ENCODE results near the gene GBA2. TPM values are rescaled to one million over a fixed set of nuclear protein-coding genes. Genes with fewer than 3 reads are reported as not detected.

The GBA2 gene
- total and polyA plus RNA-seq, 8 donors = 63.3 to 113 (median 92.2) TPM

- no peak overlapping the region for H3K27ac ChIP-seq
- TF ChIP-seq CTCF (IDR thresholded peaks at IDR 0.05) = no peak
- peaks cover 9 to 22% of the 10 kb centered on the region in 2 donors for H3K4me1 ChIP-seq
- H3K9me3 ChIP-seq = no peaks in the 10 kb centered on the region
- intact Hi-C loops (cut with DNase I) = loop anchor here in 1 of 2 donors (2.0 kb wide), 1 partner anchor 93 kb away; no protein-coding TSS in a partner anchor
- H3K27me3 ChIP-seq = peaks cover 0 to 14% of the 10 kb centered on the region in 2 donors
- ATAC-seq = no peak
- H3K36me3 ChIP-seq = no peaks in the 10 kb centered on the region
- H3K4me3 ChIP-seq = no peak overlapping the region
- DNase-seq = no peak
These were observed 41.0 kb upstream of the GBA2 start for GRCh38 chr9:35790025-35790384.

- no peak overlapping the region for H3K27ac ChIP-seq
- H3K4me1 ChIP-seq = peaks cover 9 to 22% of the 10 kb centered on the region in 2 donors
- intact Hi-C loops (cut with DNase I) = loop anchor here in 1 of 2 donors (5.0 kb wide), 1 partner anchor 33 kb away; no protein-coding TSS in a partner anchor
- no peaks in the 10 kb centered on the region for H3K9me3 ChIP-seq
- H3K27me3 ChIP-seq = peaks cover 0 to 14% of the 10 kb centered on the region in 2 donors
- DNase-seq (no peak), ATAC-seq (no peak)
- TF ChIP-seq CTCF (IDR thresholded peaks at IDR 0.05) = no peak
- H3K36me3 ChIP-seq = no peaks in the 10 kb centered on the region
- no peak overlapping the region for H3K4me3 ChIP-seq
These were observed 40.5 kb upstream of the GBA2 start for GRCh38 chr9:35789541-35789940.

- Histone ChIP-seq H3K27ac (no peak overlapping the region), H3K27me3 (no peaks in the 10 kb centered on the region), H3K4me1 (no peaks in the 10 kb centered on the region), H3K9me3 (no peaks in the 10 kb centered on the region), H3K4me3 (no peak overlapping the region), H3K36me3 (no peaks in the 10 kb centered on the region)
- TF ChIP-seq CTCF (IDR thresholded peaks at IDR 0.05) = no peak
- DNase-seq = no peak
- intact Hi-C loops (cut with DNase I) = no loop called here
- ATAC-seq = no peak
These were observed 34.4 kb upstream of the GBA2 start for GRCh38 chr9:35783418-35783817.

GRCh38 chr9:35781066-35781465 lies 32.0 kb upstream of the GBA2 start:
- no peaks in the 10 kb centered on the region for H3K36me3 ChIP-seq
- no peak for TF ChIP-seq CTCF (IDR thresholded peaks at IDR 0.05)
- DNase-seq (no peak), ATAC-seq (no peak)
- H3K9me3 ChIP-seq = no peaks in the 10 kb centered on the region
- no peaks in the 10 kb centered on the region for H3K27me3 ChIP-seq
- H3K27ac ChIP-seq = no peak overlapping the region
- no peaks in the 10 kb centered on the region for H3K4me1 ChIP-seq
- intact Hi-C loops (cut with DNase I) = no loop called here
- H3K4me3 ChIP-seq = no peak overlapping the region

- H3K36me3 ChIP-seq = no peaks in the 10 kb centered on the region
- intact Hi-C loops (cut with DNase I) = no loop called here
- no peak for ATAC-seq
- no peak overlapping the region for H3K27ac ChIP-seq
- no peaks in the 10 kb centered on the region for H3K9me3 ChIP-seq
- H3K27me3 ChIP-seq = no peaks in the 10 kb centered on the region
- TF ChIP-seq CTCF (IDR thresholded peaks at IDR 0.05) = no peak
- no peak for DNase-seq
- peaks cover 0 to 8% of the 10 kb centered on the region in 2 donors for H3K4me1 ChIP-seq
- H3K4me3 ChIP-seq = no peak overlapping the region
These were observed 29.5 kb upstream of the GBA2 start for GRCh38 chr9:35778496-35778895.
